ENCODE data around the gene CTSC. TPM values are rescaled to one million over a fixed set of nuclear protein-coding genes. Genes with fewer than 3 reads are reported as not detected.

The CTSC gene
- total and polyA plus RNA-seq, 2 donors (not counting 1 experiment from before 2014, with no cell fraction given) = 18.7 to 18.8 TPM

GRCh38 chr11:88315015-88315414, 22.5 kb downstream of the CTSC start:
- no peaks in the 10 kb centered on the region for H3K9me3 ChIP-seq (ENCODE audit: control extremely low read depth in 1 of 3, control insufficient read depth in 2 of 3, insufficient read depth in 1 of 3, low read length in 2 of 3)
- no peak overlapping the region for H3K4me3 ChIP-seq (ENCODE audit: control extremely low read depth in 1 of 5, extremely low read depth in 1 of 5, insufficient read depth in 1 of 5, low read depth in 2 of 5, low read length in 4 of 5)
- DNase-seq = no peak
- Mint-ChIP-seq H3K9me3 (ENCODE audit: insufficient read depth) (no peaks in the 10 kb centered on the region), H3K27me3 (no peaks in the 10 kb centered on the region), H3K4me1 (no peaks in the 10 kb centered on the region), H3K27ac (no peak overlapping the region), H3K4me3 (no peak overlapping the region)
- no peaks in the 10 kb centered on the region for H3K4me1 ChIP-seq (ENCODE audit: control insufficient read depth in 2 of 2, insufficient read depth in 2 of 2, low read length in 2 of 2)
- H3K27ac ChIP-seq (ENCODE audit: low read length in 2 of 2) = no peak overlapping the region
- intact Hi-C loops (cut with micrococcal nuclease) = no loop called here
- ChIA-PET POLR2A (no interaction called here), CTCF (no interaction called here)
- H3K36me3 ChIP-seq (replicated peaks in 1 of 2; ENCODE audit: control extremely low read depth in 1 of 2, control insufficient read depth in 1 of 2, extremely low read depth in 1 of 2, insufficient read depth in 2 of 2, low read length in 1 of 2) = peaks cover 0 to 3% of the 10 kb centered on the region in 2 experiments
- no peak for ATAC-seq (ENCODE audit: low read depth)
- H3K4me2 ChIP-seq (replicated peaks; ENCODE audit: low read depth, low read length, poor library complexity, severe bottlenecking) = no peak overlapping the region
- H3K9ac ChIP-seq (ENCODE audit: low read length) = no peak overlapping the region
- H2AFZ ChIP-seq (ENCODE audit: insufficient read depth, low read depth, low read length, poor library complexity, severe bottlenecking) = no peak overlapping the region
- TF ChIP-seq EZH2 (IDR thresholded peaks at IDR 0.05; ENCODE audit: borderline replicate concordance, insufficient read depth, low read depth, low read length, poor library complexity, severe bottlenecking) (no peak), CTCF (IDR thresholded peaks at IDR 0.05) (no peak)
- no CpG with 5 or more reads among the region's 2 CpGs for WGBS (ENCODE audit: insufficient coverage)
- peaks cover 4% of the 10 kb centered on the region for H4K20me1 ChIP-seq (ENCODE audit: control insufficient read depth, insufficient read depth, low read length, poor library complexity, severe bottlenecking)
- H3K27me3 ChIP-seq (replicated peaks in 1 of 4; ENCODE audit: control extremely low read depth in 1 of 4, control insufficient read depth in 3 of 4, insufficient read depth in 4 of 4, low read length in 3 of 4) = no peaks in the 10 kb centered on the region
- no peaks in the 10 kb centered on the region for H3K79me2 ChIP-seq (ENCODE audit: control insufficient read depth, insufficient read depth, low read length)

- no peak overlapping the region for H3K9ac ChIP-seq (ENCODE audit: low read length)
- ATAC-seq (ENCODE audit: low read depth) (no peak), DNase-seq (no peak)
- Mint-ChIP-seq H3K4me3 (no peak overlapping the region), H3K27me3 (no peaks in the 10 kb centered on the region), H3K27ac (no peak overlapping the region), H3K4me1 (no peaks in the 10 kb centered on the region), H3K9me3 (ENCODE audit: insufficient read depth) (no peaks in the 10 kb centered on the region)
- peaks cover 0 to 7% of the 10 kb centered on the region in 2 experiments for H3K36me3 ChIP-seq (replicated peaks in 1 of 2; ENCODE audit: control extremely low read depth in 1 of 2, control insufficient read depth in 1 of 2, extremely low read depth in 1 of 2, insufficient read depth in 2 of 2, low read length in 1 of 2)
- no peaks in the 10 kb centered on the region for H3K27me3 ChIP-seq (replicated peaks in 1 of 4; ENCODE audit: control extremely low read depth in 1 of 4, control insufficient read depth in 3 of 4, insufficient read depth in 4 of 4, low read length in 3 of 4)
- H4K20me1 ChIP-seq (ENCODE audit: control insufficient read depth, insufficient read depth, low read length, poor library complexity, severe bottlenecking) = no peaks in the 10 kb centered on the region
- TF ChIP-seq CTCF (IDR thresholded peaks at IDR 0.05) = no peak
- no peak for TF ChIP-seq EZH2 (IDR thresholded peaks at IDR 0.05; ENCODE audit: borderline replicate concordance, insufficient read depth, low read depth, low read length, poor library complexity, severe bottlenecking)
- H3K4me2 ChIP-seq (replicated peaks; ENCODE audit: low read depth, low read length, poor library complexity, severe bottlenecking) = no peak overlapping the region
- intact Hi-C loops (cut with micrococcal nuclease) = no loop called here
- no peak overlapping the region for H3K27ac ChIP-seq (ENCODE audit: low read length in 2 of 2)
- CTCF ChIA-PET = no interaction called here
- no peak overlapping the region for H2AFZ ChIP-seq (ENCODE audit: insufficient read depth, low read depth, low read length, poor library complexity, severe bottlenecking)
- H3K4me3 ChIP-seq (ENCODE audit: control extremely low read depth in 1 of 5, extremely low read depth in 1 of 5, insufficient read depth in 1 of 5, low read depth in 2 of 5, low read length in 4 of 5) = no peak overlapping the region
- POLR2A ChIA-PET = no interaction called here
- no peaks in the 10 kb centered on the region for H3K79me2 ChIP-seq (ENCODE audit: control insufficient read depth, insufficient read depth, low read length)
- no peaks in the 10 kb centered on the region for H3K4me1 ChIP-seq (ENCODE audit: control insufficient read depth in 2 of 2, insufficient read depth in 2 of 2, low read length in 2 of 2)
- no CpG with 5 or more reads among the region's 2 CpGs for WGBS (ENCODE audit: insufficient coverage)
- no peaks in the 10 kb centered on the region for H3K9me3 ChIP-seq (ENCODE audit: control extremely low read depth in 1 of 3, control insufficient read depth in 2 of 3, insufficient read depth in 1 of 3, low read length in 2 of 3)
Observed at GRCh38 chr11:88313441-88313840, 24.1 kb downstream of the CTSC start.
